NCI-H345 (cell line): ENCODE data around the gene KAT7.
"Not testable (repeated sequence)": the region's sequence is repeated elsewhere in the genome, so short reads cannot be mapped to it uniquely, and the experiment has no call there.

ENCODE experiments used
- DNase-seq: peaks from one replicate; lab custom pipeline; 2025; lab: John Stamatoyannopoulos, UW

KAT7 gene

DNA sequence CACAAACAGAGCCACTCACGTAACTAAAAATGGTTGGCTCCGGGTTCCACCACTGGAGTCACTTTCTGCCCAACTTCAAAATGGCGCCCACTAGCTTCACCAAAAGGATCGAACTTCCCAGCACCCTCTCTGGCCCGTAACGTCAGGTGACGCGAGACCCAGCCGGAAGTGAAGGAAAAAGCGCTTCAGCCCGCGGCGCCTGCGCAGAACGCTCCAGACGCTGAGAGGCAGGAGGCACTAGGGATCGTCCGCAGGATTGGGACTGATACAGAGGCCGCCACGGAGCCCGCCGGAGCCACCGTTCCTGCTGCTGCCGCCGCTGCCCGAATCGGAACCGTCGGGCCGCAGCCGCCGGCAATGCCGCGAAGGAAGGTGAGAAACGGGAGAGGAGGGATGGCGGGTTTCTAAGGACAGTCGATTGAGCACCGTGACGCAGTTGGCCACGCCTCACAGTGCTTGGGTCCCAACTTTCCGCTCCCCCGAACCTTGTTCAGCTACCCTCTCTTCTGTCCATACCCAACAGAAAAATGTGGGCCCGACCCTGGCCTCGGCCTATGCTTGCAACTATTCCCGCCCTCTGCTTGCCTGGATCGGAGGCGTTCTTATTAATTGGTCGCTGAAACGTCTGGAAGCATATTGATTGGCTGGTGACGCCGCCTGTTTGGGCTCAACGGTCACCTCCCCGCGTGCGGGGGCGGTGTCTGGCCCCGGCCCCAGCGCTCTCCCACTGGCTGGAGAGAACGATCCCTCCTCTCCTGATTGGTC lies at the start of gene KAT7:
KAT7 (plus strand) TSS at position 204 of the 765 bp plus-strand sequence; CDS start at position 358, 154 bp downstream.
- DNase-seq, result peak; percentile 99

DNA sequence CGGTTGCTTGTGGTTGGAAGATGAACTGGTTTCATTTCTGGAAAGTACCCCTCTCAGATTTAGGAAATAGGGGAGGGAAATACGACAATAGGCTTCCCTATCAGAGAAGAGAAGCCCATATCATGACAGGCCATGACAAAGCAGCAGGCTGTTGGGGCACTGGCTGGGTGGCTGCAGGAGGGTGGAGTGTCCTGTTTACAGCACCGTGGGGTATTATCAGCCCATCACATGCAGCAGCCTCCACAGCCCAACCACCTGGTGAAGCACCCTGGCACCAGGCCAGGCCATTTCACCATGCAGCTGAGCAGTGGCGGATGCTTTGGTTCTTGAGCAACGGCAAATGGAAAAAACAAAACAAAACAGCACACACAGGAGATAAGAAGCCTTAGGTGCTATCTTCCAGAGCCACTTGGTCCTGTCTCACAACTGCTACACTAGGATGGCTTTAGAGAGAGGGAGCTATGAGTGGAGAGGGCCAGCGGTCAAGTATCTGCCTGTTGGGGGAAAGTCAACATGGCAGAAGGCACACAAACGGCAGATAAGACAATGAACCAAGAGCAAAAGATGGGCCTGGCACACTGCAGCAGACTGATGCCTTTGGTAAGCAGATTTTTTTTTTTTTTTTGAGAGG lies 48.7 kb upstream of the KAT7 start:
- peak; percentile 94 for DNase-seq

DNA sequence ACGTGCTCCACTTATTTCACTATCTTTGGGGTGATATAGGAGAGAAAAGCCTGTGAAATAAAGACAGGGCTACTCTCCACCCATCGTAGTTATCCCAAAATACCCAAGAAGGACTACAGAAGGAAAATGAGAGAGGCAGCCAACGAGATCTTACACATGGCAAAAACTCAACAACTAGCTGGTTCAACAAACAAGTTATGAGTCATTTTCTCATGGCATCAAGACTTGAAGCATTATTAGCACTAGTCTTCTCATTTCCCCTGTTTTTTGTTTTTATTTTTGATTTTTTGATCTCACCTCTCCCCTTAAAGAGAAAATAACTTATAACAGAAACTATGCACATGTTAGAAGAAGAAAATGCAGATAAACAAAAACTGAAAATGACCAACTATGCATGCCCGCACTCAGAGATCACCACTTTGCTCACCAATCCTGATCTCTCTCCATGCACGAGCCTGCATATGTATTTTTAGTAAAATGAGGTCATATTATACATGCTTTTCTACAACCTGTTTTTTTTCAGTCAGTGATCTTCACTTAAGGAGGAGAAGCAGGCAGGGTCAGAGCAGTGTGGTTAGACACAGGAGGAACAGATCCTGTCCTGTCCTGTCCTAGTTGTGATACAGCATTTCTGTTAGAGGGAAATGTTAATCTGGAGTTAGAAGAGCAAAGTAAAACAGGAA lies 47.3 kb upstream of the KAT7 start:
- no peak for DNase-seq

DNA sequence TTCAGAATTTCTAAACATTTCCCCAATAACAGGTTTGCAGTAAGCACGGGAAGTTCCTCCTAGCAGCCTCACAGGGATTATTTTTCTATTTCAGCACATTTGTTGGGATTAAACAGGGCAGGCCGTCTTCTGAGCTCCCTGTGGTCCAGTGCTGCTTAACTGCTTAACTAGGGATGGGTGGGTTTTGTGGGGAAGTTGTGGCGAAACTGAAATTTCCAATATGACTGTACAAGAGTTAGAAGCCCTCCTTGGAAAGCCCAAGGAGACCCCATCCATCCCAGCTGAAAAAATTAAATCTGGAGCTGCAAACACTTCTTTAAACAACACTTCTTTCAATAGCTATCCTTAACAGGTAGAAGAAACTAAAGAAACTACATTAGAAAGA lies 46.8 kb upstream of the KAT7 start:
- DNase-seq, result no peak

DNA sequence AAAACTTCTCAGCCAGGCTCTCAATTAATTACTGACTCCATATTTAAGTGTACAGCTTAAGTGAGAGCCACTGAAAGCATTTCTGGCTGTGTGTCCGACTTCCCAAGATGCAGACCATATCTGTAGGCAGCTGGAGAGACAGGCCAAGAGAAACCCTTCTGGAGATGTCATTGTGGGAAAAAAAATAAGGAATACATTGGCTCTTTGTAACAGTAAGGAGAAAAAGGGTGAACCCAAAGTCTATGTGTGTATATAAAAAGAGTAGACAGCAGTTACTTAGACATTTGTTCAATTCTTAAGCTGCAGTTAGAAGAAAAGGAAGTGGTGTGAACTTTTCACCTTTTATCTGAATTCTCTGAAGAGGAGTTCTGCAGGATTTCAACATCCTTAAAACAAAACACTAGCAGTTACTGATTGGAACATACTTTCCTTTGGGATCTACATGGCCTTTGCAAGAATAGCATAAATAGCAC lies 46.3 kb upstream of the KAT7 start:
- no peak for DNase-seq

DNA sequence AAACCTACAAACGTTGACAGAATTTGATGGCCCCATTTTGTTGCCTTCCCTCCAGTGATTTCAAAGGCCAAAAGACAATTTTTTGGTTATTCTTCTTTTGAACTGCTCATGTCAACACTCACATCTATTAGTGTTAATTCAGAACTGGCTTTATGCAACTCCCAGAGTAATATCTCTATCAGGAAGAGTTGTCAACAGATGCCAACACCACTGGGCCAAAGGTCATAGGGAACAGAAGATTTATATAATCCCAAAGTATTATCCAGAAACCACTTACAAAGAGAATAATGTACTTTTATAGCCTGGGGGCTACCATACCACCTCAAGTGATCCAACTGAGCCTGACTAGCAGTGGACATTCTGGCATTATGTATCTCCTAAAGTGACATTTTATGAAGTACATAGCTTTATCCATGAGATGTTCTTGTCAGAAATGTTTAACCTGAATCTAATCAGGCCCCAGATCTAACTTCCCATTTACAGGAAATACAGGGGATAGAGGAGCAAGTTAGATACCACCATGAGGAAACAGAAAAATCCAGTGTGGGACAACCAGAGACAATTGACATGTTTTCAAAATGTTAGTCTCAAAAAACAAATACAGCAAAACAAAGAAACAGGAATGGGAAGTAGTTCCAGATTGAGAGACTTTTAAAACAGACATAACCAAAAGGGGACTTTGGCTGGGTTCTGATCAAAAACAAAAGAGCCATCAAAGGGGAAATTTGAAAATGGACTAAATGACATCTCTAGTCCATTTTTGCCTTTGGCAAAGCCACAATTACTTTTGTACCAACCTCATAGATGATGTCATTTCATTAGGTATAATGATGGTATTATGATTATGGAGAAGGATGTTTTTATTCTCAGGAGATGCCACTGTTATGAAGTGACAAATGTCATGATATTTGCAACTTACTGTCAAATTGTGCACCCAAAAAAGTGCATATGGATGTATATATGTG lies 43.0 kb upstream of the KAT7 start:
- no peak for DNase-seq

DNA sequence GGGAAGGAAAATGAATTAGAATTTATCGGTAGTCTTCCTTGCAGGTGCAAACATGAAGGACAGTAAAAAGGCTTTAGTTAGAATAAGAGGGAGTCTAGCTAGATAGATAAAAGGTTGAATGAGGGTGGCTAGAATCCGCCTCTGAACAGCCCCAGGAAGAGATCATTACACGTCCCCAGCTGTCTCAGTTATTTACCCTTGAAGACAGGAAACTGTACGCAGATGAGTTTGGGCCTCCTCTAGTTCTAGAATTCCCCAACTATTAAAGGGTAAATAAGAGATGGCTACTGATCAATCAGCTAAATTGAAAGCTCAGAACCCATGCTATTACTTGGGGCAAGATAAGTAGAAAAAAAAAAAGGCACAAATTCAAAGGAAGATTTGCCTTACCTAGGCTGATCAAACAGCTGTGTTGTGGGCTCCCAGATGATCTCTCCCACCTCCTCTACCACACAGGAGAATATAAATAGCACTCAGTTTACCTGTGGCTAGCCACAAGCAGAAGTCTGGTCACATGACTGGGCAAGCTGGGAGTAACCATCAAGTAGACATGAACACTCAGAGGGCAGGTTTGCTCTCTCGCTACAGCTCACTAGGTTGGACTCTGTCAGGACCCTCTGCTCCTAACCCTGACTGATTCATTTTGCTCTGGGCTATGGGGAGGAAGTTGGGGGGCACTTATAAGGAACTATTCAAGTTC lies 41.5 kb upstream of the KAT7 start:
- no peak for DNase-seq

DNA sequence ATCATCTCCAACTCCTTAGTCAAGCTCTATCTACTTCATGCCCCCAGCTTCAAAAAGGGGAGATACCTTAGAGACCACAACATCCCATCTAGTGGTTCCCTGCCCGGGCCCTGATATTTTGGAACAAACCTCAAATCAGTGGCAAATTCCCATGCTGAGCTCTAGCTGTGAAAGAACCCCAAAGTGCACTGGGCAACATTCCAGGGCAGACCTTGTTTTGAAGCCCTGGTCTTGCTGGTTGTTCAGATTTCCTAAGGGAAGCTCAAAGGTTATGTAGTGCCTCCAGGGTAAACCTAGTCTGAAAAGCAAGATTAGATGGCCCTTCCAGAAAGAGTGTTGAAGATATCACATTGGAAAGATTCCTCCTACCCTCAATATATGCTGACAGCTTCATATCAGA lies 40.8 kb upstream of the KAT7 start:
- DNase-seq, result no peak

DNA sequence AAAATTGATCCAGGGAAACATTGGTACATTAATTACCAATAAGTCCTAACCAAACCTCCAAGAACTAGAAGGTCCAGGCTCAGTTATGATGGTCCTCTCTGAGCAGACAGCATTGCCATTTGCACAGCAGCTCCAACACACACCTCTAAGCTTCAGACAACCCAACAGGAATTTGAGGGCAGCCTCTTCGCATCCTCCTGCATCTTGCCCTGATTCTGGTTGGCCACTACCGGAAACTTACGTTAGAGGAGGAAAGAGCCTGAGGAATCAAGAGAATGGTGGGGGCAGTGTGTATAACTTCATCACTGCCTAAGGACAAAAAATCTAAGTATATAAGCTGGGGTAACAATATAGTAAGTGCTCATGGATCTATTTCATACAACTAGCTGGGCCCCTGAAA lies 40.3 kb upstream of the KAT7 start:
- DNase-seq, result no peak

DNA sequence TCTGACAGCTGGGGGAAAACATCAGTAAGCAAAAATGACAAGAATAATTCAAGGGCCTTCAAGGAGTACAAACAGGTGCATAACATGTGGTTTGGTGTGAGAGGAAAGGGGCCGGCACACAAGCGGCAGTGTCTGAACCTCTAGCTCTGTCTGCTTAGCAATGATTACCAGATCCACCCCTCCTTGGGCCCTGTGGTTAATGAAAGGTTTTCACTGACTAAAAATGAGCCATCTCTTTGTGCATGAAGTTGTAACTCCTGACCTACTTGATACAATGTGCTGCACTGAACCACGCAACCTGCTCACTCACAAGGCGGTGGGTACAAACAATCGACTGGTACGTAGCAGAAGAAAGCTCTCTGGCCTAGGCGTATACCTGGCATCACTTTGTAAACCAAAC lies 39.7 kb upstream of the KAT7 start:
- no peak for DNase-seq

DNA sequence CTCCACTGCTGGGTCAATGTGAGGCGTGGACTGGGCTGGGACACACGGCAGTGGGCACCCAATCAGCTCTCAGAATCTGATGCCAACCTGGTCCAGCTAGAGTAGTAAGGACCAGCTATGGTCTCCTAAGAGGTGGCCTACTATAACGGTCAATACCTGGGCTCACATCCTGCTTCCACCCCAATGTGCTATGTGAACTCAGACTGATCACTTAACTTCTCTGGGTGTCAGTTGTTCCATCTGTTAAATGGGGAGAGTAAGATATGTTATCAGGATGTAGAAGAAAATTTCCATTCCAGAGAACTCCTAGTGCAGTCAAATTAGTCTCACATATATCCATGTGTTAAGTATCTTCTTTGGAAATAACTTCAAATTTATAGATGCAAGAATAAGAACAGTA lies 38.8 kb upstream of the KAT7 start:
- no peak for DNase-seq

DNA sequence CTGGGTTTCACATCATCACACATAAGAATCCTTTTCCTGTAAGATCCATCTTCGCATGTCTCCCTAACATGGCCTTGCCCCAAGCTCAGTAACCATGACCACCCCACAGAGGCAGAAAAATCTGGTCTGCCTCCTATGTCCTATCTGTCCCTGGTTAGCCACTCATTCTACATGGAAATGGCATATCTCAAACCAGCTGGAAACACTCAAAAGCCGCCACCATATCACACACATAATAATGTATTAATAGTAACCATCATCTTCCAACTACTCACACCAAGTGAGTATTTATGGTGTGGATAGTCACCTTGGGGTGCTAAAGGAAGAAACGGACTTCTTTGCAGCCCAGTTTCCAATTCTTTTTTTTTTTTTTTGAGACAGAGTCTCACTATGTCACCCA lies 36.0 kb upstream of the KAT7 start:
- DNase-seq, result no peak

DNA sequence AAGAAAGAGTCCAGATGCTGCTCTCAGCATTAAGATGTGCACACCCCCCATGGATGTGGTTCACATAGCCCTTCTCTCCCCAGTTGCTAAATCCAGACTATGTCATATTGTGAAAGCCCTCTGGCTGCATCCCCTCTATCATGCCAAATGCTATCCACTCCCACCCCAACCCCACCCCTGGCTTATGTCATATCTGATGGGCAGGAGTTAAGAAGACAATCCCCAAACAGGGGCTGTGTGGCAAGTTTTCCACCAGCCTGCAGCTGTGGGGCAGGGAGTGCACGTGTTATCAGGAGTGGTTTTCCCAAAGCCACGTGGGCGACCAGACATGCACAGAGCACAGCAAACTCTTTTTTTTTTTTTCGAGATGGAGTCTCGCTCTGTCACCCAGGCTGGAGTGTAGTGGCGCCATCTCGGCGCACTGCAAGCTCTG lies 34.5 kb upstream of the KAT7 start:
- DNase-seq, result no peak

DNA sequence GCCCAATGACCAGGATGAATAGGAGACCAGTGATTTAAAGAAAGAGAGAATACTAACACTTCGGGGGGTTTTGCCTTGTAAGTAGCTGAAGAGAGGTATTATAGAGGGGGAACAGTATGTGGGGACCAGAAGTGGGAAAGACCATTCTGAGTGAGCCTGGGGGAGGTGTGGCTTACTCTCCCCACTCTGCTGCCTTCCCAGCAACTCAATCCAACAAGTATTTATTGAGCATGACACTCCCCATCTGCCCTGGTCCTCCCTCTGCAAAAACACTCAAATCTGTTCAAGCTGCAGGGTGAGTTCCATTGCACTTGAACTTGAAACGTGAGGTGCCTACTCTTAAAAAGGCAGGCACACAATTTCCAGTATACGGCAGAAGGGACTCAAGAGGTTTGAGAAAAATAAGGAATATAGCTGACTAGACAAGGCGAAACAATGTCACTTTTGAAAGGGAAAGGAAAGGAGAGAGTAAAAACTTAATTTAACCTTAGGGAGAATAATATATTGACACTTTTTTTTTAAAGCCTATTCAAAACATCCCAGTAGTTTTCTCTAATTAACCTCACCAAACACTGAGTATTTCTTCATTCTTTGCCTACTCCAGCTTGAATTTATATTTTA lies 32.7 kb upstream of the KAT7 start:
- no peak for DNase-seq

DNA sequence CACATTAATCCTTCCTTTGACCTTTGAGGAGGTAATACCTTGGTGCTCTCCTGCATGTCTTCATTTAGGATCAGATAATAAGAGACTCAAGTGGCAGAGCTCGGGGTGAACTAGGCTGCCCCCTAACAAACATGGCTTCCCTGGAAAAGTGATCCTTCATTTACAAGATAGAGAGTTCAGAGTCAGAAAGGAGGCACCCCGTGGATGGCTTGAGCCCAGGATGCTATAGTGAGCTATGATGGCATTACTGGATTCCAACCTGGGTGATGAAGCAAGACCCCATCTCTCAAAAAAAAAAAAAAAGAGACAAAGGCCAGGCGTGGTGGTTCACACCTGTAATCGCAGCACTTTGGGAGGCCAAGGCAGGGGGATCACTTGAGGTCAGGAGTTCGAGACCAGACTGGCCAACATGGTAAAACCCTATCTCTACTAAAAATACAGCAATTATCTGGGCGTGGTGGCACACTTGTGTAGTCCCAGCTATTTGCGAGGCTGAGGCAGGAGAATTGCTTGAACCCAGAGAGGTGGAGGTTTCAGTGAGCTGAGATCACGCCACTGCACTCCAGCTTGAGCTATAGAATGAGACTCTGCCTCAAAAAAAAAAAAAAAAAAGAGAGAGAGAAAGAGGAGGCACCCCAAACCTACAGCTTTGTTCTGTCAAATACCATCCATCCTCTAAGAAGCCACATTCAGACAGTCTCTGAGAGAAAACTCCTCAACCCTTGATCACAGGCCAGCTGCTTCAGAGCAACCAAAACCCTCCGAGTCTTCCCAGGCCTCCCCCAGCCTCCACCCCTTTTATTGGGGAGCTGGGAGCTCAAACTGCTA lies 31.9 kb upstream of the KAT7 start:
- DNase-seq, result no peak

DNA sequence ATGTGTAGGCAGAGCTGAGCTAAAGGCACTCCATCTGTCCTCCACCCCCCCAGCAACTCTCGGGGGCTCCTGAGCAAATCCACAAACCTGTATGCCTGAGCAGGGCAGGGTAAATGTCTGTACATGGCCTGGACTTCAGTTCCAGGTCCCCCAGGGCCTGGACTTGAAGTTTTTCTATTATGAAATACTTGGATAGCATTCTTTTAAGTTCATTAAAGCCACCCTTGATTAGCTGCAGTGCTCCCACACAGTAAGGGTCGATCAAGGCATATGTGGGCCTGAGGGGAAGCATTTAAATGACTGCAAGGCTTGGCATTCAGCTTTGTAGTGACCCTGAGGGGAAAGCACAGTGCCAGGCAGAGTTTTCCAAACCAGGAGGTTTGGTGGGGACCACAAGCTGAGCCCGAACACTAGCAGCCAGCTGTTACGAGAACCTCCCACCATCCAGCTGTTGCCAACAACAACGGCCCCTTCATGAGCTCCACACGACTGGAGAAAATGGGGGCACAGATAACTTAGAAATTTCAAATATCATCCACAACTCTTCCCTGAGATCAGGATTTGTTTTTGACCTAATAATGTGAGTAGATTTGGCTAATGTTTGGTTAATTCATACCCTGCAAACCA lies 31.2 kb upstream of the KAT7 start:
- DNase-seq, result no peak

DNA sequence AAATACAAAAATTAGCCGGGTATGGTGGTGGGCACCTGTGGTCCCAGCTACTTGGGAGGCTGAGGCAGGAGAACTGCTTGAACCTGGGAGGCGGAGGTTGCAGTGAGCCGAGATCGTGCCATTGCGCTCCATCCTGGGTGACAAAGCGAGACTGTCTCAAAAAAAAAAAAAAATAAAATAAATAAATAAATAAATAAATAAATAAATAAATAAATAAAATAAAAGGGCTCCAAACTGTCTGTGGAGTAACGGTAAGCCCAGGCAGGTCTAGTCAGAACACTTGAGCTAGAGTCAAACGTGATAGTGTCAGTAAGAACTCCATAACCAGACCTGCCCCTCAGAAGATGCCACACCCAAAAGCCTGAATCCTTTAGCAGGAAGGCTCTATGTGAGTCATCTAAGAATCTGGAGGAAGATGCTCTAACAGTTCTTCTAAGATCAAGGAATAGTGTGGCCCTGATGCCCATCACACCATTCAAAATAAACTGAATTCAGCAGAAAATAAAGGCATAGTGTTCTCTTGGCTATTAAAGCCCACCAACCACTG lies 29.9 kb upstream of the KAT7 start:
- DNase-seq, result not testable (repeated sequence)

DNA sequence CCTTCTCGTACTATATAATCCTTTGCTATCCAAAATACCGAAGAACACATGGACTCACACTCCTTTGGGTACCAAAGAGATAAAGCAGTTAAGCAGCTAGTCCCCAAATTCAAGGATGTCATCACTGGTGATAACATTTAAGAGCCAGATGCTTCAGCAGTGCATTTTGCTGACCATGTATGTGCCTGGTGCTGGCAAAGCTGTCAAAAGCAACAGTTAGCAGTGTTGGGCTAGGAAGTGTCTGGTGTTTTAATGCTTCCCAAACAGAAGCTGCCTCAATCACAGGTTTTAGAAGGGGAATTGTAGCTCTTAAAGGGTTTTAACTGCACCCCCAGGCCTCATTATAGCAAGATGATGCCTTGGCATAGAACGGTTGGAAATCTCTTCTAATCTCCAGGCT lies 29.3 kb upstream of the KAT7 start:
- no peak for DNase-seq

DNA sequence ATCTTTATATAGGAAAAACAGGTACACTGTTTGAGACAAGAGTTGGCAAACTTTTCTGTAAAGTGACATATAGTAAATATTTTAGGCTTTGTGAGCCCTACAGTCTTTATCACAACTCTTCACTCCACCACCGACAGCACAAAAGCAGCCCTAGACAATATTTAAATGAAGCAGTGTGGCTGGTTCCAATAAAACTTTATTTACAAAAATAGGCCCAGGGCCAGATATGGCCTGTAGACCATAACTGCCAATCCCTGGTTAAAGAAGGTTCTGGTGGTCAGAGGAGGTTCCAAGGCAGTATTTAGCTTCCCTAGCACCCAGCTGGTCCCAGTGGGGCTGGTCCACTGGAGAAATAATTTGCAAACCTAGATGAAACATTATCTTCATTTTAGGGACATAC lies 28.2 kb upstream of the KAT7 start:
- DNase-seq, result no peak
